Measurements from ENCODE around the gene SLC6A15. TPM values are rescaled to one million over a fixed set of nuclear protein-coding genes. Genes with fewer than 3 reads are reported as not detected.

Gene SLC6A15
- total and polyA plus RNA-seq, 3 experiments from 2014 or later, result not detected

DNA sequence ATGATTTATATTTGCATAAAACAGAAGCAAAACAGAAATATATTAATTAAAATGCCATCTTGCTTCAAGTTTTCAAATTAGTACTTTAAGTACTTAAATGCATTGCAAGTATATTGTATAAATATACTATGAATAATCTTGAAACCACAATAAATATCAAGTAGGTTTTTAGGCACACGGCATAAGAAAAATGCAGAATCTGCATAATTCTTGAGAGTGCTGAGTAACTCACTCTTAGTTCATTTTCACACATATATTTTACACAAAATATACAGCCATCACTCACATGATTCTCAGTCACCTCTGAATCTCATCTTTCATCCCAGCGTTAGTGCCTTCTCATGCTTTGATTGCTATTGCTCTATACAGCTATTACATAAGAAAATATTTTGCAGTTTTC lies 51.9 kb downstream of the SLC6A15 start:
- Mint-ChIP-seq H3K9me3 (no peaks in the 10 kb centered on the region), H3K36me3 (no peaks in the 10 kb centered on the region), H3K4me1 (no peaks in the 10 kb centered on the region), H3K27me3 (peaks cover 4 to 5% of the 10 kb centered on the region in 2 donors), H3K27ac (no peak overlapping the region), H3K4me3 (no peak overlapping the region)
- ChIA-PET POLR2A (no interaction called here), CTCF (no interaction called here)
- Histone ChIP-seq H3K4me3 (ENCODE audit: low read length) (no peak overlapping the region), H3K4me1 (ENCODE audit: insufficient read depth, low read length) (no peaks in the 10 kb centered on the region), H3K27me3 (ENCODE audit: insufficient read depth, low read length, poor library complexity, severe bottlenecking) (no peaks in the 10 kb centered on the region), H3K36me3 (ENCODE audit: insufficient read depth, low read length) (no peaks in the 10 kb centered on the region), H3K9me3 (ENCODE audit: low read length) (no peaks in the 10 kb centered on the region), H3K27ac (ENCODE audit: low read depth, low read length) (no peak overlapping the region)
- no peak for DNase-seq

DNA sequence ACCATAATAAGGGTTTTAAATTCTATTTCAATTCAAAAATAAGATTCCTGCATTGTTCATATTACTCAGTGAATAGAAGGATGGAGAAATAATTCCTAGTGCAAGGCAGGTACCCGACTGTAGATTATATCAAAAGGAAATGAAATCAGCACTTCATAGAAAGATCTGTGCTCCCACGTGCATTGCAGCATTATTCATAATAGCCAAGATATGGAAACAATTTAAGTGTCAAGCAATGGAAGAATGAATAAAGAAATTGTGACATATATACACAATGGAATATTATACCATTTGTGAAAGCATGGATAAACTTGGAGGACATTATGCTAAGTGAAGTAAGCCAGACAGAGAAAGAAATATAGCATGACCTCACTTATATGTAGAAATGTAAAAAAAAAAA lies 53.8 kb downstream of the SLC6A15 start:
- Histone ChIP-seq H3K36me3 (ENCODE audit: insufficient read depth, low read length) (no peaks in the 10 kb centered on the region), H3K4me1 (ENCODE audit: insufficient read depth, low read length) (no peaks in the 10 kb centered on the region), H3K27me3 (ENCODE audit: insufficient read depth, low read length, poor library complexity, severe bottlenecking) (no peaks in the 10 kb centered on the region), H3K4me3 (ENCODE audit: low read length) (no peak overlapping the region), H3K27ac (ENCODE audit: low read depth, low read length) (no peak overlapping the region), H3K9me3 (ENCODE audit: low read length) (no peaks in the 10 kb centered on the region)
- Mint-ChIP-seq H3K27me3 (peaks cover 3 to 4% of the 10 kb centered on the region in 2 donors), H3K4me3 (no peak overlapping the region), H3K27ac (no peak overlapping the region), H3K4me1 (no peaks in the 10 kb centered on the region), H3K36me3 (no peaks in the 10 kb centered on the region), H3K9me3 (no peaks in the 10 kb centered on the region)
- DNase-seq, result no peak
- ChIA-PET CTCF (no interaction called here), POLR2A (no interaction called here)

DNA sequence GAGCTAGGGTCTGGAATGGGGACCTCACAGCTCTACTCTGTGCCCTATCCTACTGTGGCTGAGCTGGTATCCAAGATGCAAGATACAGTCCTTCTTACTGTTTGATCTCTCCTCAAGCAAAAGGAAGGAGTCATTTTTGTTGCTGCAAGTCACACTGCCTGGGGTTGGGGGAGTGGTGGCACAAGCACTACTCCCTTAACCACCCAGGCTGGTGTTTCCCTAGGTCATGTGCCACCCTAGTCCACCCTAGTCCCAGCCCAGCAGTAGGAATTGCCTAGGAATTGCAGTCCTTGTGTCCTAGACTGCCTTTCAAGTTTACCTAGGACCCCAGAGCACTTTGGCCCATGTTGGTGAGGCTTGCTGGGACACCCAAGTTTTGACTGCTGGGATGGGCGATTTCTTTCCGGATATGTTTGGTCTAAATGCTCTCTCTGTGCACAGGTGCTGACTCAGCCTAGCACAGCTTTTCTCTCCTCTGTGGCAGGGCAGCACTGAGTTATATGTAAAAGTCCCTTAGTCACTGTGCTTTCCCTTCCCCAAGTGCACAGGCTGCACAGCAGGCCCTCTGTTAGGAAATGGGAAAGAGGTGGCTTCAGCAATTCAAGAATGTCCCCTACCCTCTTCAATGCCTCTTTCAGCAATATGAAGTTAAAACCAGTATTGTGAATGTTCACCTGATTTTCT lies 54.9 kb downstream of the SLC6A15 start:
- Mint-ChIP-seq H3K4me3 (no peak overlapping the region), H3K9me3 (no peaks in the 10 kb centered on the region), H3K27me3 (peaks cover 3 to 4% of the 10 kb centered on the region in 2 donors), H3K27ac (no peak overlapping the region), H3K36me3 (no peaks in the 10 kb centered on the region), H3K4me1 (no peaks in the 10 kb centered on the region)
- CTCF ChIA-PET, result no interaction called here
- no peaks in the 10 kb centered on the region for H3K36me3 ChIP-seq (ENCODE audit: insufficient read depth, low read length)
- no peak for DNase-seq
- H3K27ac ChIP-seq (ENCODE audit: low read depth, low read length), result no peak overlapping the region
- H3K4me3 ChIP-seq (ENCODE audit: low read length), result no peak overlapping the region
- no peaks in the 10 kb centered on the region for H3K27me3 ChIP-seq (ENCODE audit: insufficient read depth, low read length, poor library complexity, severe bottlenecking)
- POLR2A ChIA-PET, result no interaction called here
- H3K9me3 ChIP-seq (ENCODE audit: low read length), result no peaks in the 10 kb centered on the region
- no peaks in the 10 kb centered on the region for H3K4me1 ChIP-seq (ENCODE audit: insufficient read depth, low read length)

DNA sequence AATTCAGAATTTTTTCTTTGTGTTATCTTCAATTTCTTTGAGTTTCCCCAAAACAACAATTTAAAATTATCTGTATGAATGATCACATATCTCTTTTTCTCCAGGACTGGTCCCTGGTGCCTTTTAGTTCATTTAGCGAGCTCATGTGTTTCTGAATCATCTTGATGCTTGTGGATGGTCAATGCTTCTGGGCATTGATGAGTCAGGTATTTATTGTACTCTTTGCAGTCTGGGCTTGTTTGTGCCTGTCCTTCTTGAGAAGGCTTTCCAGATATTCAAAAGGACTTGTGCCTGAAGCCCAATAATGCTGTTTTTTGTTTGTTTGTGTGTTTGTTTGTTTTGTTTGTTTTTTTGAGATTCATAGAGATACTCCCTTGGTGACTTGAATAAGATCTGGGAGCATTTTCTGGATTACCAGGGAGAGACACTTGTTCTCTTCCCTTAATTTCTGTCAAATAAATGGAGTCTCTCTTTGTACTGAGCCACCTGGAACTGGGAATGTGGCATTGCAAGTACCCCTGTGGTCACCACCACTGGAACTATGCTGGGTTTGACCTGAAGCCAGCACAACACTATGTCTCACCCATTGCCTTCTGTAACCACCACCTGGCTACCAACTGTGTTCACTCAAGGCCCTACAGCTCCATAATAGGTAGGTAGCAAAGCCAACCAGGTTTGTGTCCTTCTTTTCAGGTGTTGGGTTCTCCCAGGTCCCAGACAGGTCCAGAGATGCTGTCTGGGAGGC lies 56.3 kb downstream of the SLC6A15 start:
- no peak overlapping the region for H3K4me3 Mint-ChIP-seq
- no peak overlapping the region for H3K4me3 ChIP-seq (ENCODE audit: low read length)
- H3K4me1 ChIP-seq (ENCODE audit: insufficient read depth, low read length), result no peaks in the 10 kb centered on the region
- H3K27ac ChIP-seq (ENCODE audit: low read depth, low read length), result no peak overlapping the region
- CTCF ChIA-PET, result no interaction called here
- H3K9me3 ChIP-seq (ENCODE audit: low read length), result no peaks in the 10 kb centered on the region
- H3K4me1 Mint-ChIP-seq, result no peaks in the 10 kb centered on the region
- no peak overlapping the region for H3K27ac Mint-ChIP-seq
- H3K27me3 ChIP-seq (ENCODE audit: insufficient read depth, low read length, poor library complexity, severe bottlenecking), result no peaks in the 10 kb centered on the region
- no peak for DNase-seq
- peaks cover 3 to 4% of the 10 kb centered on the region in 2 donors for H3K27me3 Mint-ChIP-seq
- no peaks in the 10 kb centered on the region for H3K36me3 Mint-ChIP-seq
- POLR2A ChIA-PET, result no interaction called here
- peaks cover 0 to 4% (median 0%) of the 10 kb centered on the region in 5 donors for H3K9me3 Mint-ChIP-seq
- H3K36me3 ChIP-seq (ENCODE audit: insufficient read depth, low read length), result no peaks in the 10 kb centered on the region

DNA sequence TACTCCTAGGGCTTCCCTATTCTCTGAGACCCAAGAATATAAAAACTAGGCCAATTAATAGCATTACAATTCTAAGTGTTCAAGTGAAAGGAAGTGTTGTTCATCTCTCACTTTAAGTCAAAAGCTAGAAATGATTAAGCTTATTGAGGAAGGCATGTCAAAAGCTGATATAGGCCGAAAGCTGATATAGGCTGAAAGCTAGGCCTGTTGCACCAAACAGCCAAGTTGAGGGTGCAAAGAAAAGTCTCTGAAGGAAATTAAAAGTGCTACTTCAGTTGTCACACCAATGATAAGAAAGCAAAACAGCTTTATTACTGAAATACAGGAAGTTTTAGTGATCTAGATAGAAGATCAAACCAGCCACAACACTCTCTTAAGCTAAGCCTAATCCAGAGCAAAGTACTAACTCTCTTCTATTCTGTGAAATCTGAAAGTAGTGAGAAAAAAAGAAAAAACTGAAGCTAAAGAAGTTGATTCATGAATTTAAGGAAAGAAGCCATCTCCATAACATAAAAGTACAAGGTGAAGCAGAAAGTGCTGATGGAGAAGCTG lies 68.9 kb downstream of the SLC6A15 start:
- Mint-ChIP-seq H3K4me3 (no peak overlapping the region), H3K27me3 (no peaks in the 10 kb centered on the region), H3K9me3 (no peaks in the 10 kb centered on the region), H3K4me1 (peaks cover 0 to 8% (median 3%) of the 10 kb centered on the region in 3 donors), H3K36me3 (no peaks in the 10 kb centered on the region), H3K27ac (peak overlapping the region in 1 of 8 donors; percentile 12)
- DNase-seq, result no peak
- Histone ChIP-seq H3K27ac (ENCODE audit: low read depth, low read length) (no peak overlapping the region), H3K4me1 (ENCODE audit: insufficient read depth, low read length) (no peaks in the 10 kb centered on the region), H3K9me3 (ENCODE audit: low read length) (no peaks in the 10 kb centered on the region), H3K4me3 (ENCODE audit: low read length) (no peak overlapping the region), H3K36me3 (ENCODE audit: insufficient read depth, low read length) (no peaks in the 10 kb centered on the region), H3K27me3 (ENCODE audit: insufficient read depth, low read length, poor library complexity, severe bottlenecking) (no peaks in the 10 kb centered on the region)
- CTCF ChIA-PET, result interaction anchor here (1.3 kb wide), 1 partner anchor 24 kb away, joined by 4 read pairs; no protein-coding TSS in a partner anchor
- POLR2A ChIA-PET, result no interaction called here

DNA sequence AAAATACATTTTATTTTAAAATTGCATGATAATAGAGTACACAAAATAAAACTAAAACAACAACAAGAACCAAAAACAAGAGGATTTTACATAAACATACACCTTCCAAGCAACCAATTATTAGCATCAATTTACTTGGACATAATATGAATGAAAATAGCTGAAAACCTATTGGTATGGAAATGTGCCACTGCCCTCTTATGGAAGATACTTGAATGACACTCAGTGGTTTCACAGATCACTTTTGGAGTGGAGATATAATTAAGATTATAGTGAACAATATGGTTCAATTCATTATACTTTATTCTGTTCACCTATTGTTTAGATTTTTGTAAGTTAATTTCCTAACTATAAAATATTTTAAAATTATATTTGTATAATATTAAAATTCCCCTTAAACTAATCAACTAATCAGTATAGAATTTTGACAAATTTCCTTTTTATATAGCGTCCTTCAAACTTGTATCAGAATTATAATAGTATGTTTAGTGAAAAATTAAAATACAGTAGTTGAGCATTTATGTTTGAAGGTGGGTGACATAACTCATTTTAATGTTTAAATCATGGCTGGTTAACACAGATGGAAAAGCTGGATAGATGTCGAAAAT lies 70.1 kb downstream of the SLC6A15 start:
- Histone ChIP-seq H3K27ac (ENCODE audit: low read depth, low read length) (no peak overlapping the region), H3K27me3 (ENCODE audit: insufficient read depth, low read length, poor library complexity, severe bottlenecking) (no peaks in the 10 kb centered on the region), H3K4me1 (ENCODE audit: insufficient read depth, low read length) (no peaks in the 10 kb centered on the region), H3K4me3 (ENCODE audit: low read length) (no peak overlapping the region), H3K36me3 (ENCODE audit: insufficient read depth, low read length) (no peaks in the 10 kb centered on the region), H3K9me3 (ENCODE audit: low read length) (no peaks in the 10 kb centered on the region)
- DNase-seq, result peak in 1 of 5 donors; percentile 3
- POLR2A ChIA-PET, result interaction anchor here (0.5 kb wide), 1 partner anchor 46 kb away, joined by 4 read pairs; no protein-coding TSS in a partner anchor
- H3K4me1 Mint-ChIP-seq, result peaks cover 0 to 8% (median 3%) of the 10 kb centered on the region in 3 donors
- H3K9me3 Mint-ChIP-seq, result no peaks in the 10 kb centered on the region
- H3K36me3 Mint-ChIP-seq, result no peaks in the 10 kb centered on the region
- CTCF ChIA-PET, result no interaction called here
- no peak overlapping the region for H3K27ac Mint-ChIP-seq
- no peak overlapping the region for H3K4me3 Mint-ChIP-seq
- no peaks in the 10 kb centered on the region for H3K27me3 Mint-ChIP-seq

DNA sequence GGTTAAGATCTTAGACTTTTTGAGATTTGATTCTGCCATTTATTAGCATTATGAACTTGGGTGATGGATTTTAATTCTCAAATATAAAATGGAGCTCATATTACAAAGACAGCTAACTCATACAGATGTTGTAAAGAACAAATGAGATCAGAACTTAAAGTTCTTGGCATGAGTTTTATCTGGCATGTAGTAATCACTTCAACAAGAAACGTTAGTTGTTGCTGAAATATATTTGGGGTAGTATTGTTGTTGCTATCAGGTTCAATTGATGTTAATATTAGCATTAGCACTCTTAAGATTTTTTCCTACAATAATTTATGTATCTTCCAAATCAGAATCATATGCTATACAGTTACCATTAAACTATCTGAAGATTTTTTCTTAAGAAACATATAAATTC lies 71.0 kb downstream of the SLC6A15 start:
- no peaks in the 10 kb centered on the region for H3K9me3 ChIP-seq (ENCODE audit: low read length)
- CTCF ChIA-PET, result no interaction called here

DNA sequence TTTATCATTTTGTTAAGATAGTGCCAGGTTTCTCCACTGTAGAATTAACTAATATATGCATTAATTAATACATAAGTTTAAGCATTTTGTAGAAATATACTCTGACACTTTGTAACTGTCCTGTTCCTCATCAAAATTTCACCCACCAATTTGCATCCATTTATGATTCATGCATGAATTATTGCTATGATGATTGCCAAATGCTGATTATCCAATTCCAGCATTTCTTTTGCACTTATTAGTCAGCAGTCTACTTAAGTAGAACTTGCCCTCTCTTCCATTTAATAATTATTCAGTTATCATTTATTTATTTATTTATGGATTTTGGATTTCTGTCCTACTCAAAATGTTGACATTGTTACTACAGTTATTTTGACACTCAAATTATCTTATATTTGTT lies 72.2 kb downstream of the SLC6A15 start:
- Mint-ChIP-seq H3K4me1 (peaks cover 0 to 8% (median 3%) of the 10 kb centered on the region in 3 donors), H3K27ac (no peak overlapping the region)
- CTCF ChIA-PET, result no interaction called here

More for the DNA sequence above, 71.0 kb downstream of the SLC6A15 start:
- H3K27ac Mint-ChIP-seq, result no peak overlapping the region
- no peaks in the 10 kb centered on the region for H3K27me3 Mint-ChIP-seq
- Histone ChIP-seq H3K27me3 (ENCODE audit: insufficient read depth, low read length, poor library complexity, severe bottlenecking) (no peaks in the 10 kb centered on the region), H3K4me1 (ENCODE audit: insufficient read depth, low read length) (no peaks in the 10 kb centered on the region), H3K27ac (ENCODE audit: low read depth, low read length) (no peak overlapping the region), H3K36me3 (ENCODE audit: insufficient read depth, low read length) (no peaks in the 10 kb centered on the region), H3K4me3 (ENCODE audit: low read length) (no peak overlapping the region)
- no peak for DNase-seq
- no peak overlapping the region for H3K4me3 Mint-ChIP-seq
- peaks cover 0 to 8% (median 3%) of the 10 kb centered on the region in 3 donors for H3K4me1 Mint-ChIP-seq
- POLR2A ChIA-PET, result no interaction called here
- no peaks in the 10 kb centered on the region for H3K9me3 Mint-ChIP-seq
- no peaks in the 10 kb centered on the region for H3K36me3 Mint-ChIP-seq

More for the DNA sequence above, 72.2 kb downstream of the SLC6A15 start:
- no peaks in the 10 kb centered on the region for H3K36me3 ChIP-seq (ENCODE audit: insufficient read depth, low read length)
- H3K9me3 ChIP-seq (ENCODE audit: low read length), result no peaks in the 10 kb centered on the region
- H3K4me3 Mint-ChIP-seq, result no peak overlapping the region
- H3K4me3 ChIP-seq (ENCODE audit: low read length), result no peak overlapping the region
- H3K4me1 ChIP-seq (ENCODE audit: insufficient read depth, low read length), result no peaks in the 10 kb centered on the region
- H3K9me3 Mint-ChIP-seq, result no peaks in the 10 kb centered on the region
- POLR2A ChIA-PET, result no interaction called here
- no peaks in the 10 kb centered on the region for H3K27me3 Mint-ChIP-seq
- H3K27me3 ChIP-seq (ENCODE audit: insufficient read depth, low read length, poor library complexity, severe bottlenecking), result no peaks in the 10 kb centered on the region
- DNase-seq, result no peak
- H3K36me3 Mint-ChIP-seq, result no peaks in the 10 kb centered on the region
- H3K27ac ChIP-seq (ENCODE audit: low read depth, low read length), result no peak overlapping the region

All from CD8-positive, alpha-beta memory T cell (primary cell).